Bronchial epithelial cell (primary cell): ENCODE data around the gene POLR2L. TPM values are rescaled to one million over a fixed set of nuclear protein-coding genes. Genes with fewer than 3 reads are reported as not detected.

Experiments used
- DNase-seq: peaks from one replicate; pipeline ENCODE4 v3.0.0-alpha.2; 2010; ENCODE audit warnings: low read depth
- FAIRE-seq: peaks from 2 replicates; lab custom pipeline; 2011; peaks lifted over from hg19 to GRCh38; lab: Jason Lieb, UNC
- H3K27me3 ChIP-seq: 2 replicates; pipeline ENCODE4 v1.5.1; 2011; ENCODE audit warnings: low read length; ENCODE audit not compliant: control insufficient read depth, insufficient read depth
- H3K36me3 ChIP-seq: 2 replicates; pipeline ENCODE4 v1.5.1; 2011; ENCODE audit warnings: low read length; ENCODE audit not compliant: control insufficient read depth, insufficient read depth
- H3K4me3 ChIP-seq: 2 replicates; pipeline ENCODE4 v1.5.1; 2011; ENCODE audit warnings: mild to moderate bottlenecking, low read depth, low read length, control low read depth
- total RNA-seq: library from RNA; depleted of rRNA; stranded (reverse); fragments of >200 nt; gene quantifications from 2 replicates; pipeline ENCODE4 v1.2.1, GENCODE V29; 2014
- TF ChIP-seq, protein P1 (sequence below): IDR thresholded peaks from 2 replicates; pipeline ENCODE4 v1.5.1; 2011; ENCODE audit warnings: mild to moderate bottlenecking, moderate library complexity, low read length, control low read depth, inconsistent platforms; ENCODE audit not compliant: insufficient read depth, severe bottlenecking

POLR2L gene
- total RNA-seq, 1 donor from 2014 or later, result 8.7 TPM

DNA sequence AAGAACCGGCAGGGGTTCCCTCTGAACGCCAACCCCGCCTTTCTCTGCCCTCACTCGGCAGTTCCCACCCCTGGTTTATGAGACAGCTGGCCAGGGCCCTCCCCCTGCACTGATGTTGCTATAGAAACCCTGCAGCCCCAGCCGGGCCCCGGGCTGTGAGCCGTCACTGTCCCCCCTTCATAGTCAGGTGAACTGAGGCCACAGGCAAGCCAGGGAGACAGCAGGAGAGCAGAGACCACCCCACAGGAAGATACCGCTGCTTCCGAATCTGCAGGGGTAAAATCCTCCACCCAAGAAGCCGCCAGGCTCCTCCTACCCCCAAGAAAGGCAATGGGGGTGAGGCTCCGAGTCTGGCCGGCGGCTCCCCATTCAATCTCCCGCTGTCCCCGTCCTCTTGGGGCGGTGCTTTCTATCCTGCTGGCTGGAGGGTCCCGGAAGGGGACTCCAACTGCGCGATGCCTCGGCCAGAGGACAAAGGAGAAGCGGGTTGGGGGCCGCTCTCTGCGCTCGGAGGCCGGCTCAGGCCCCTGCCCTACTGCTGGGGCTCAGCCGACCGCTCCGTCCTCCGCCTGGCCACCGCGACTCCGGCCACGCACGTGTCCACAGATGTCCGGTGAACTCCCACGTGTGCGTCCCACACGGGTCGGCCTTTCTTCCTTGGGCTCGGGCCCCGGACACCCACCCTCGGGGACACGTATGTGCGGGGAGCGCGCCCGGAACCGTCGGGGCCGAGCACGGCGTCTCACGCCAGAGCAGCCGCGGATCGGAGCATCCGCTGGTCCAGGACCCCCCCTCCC is 44.8 kb downstream of the POLR2L start:
- H3K36me3 ChIP-seq, result peaks cover 23% of the 10 kb centered on the region
- TF ChIP-seq, protein P1, sequence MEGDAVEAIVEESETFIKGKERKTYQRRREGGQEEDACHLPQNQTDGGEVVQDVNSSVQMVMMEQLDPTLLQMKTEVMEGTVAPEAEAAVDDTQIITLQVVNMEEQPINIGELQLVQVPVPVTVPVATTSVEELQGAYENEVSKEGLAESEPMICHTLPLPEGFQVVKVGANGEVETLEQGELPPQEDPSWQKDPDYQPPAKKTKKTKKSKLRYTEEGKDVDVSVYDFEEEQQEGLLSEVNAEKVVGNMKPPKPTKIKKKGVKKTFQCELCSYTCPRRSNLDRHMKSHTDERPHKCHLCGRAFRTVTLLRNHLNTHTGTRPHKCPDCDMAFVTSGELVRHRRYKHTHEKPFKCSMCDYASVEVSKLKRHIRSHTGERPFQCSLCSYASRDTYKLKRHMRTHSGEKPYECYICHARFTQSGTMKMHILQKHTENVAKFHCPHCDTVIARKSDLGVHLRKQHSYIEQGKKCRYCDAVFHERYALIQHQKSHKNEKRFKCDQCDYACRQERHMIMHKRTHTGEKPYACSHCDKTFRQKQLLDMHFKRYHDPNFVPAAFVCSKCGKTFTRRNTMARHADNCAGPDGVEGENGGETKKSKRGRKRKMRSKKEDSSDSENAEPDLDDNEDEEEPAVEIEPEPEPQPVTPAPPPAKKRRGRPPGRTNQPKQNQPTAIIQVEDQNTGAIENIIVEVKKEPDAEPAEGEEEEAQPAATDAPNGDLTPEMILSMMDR, result no peak
- FAIRE-seq (no peak), DNase-seq (peak; percentile 68)
- H3K27me3 ChIP-seq, result no peaks in the 10 kb centered on the region
- peak overlapping the region; percentile 97 for H3K4me3 ChIP-seq

DNA sequence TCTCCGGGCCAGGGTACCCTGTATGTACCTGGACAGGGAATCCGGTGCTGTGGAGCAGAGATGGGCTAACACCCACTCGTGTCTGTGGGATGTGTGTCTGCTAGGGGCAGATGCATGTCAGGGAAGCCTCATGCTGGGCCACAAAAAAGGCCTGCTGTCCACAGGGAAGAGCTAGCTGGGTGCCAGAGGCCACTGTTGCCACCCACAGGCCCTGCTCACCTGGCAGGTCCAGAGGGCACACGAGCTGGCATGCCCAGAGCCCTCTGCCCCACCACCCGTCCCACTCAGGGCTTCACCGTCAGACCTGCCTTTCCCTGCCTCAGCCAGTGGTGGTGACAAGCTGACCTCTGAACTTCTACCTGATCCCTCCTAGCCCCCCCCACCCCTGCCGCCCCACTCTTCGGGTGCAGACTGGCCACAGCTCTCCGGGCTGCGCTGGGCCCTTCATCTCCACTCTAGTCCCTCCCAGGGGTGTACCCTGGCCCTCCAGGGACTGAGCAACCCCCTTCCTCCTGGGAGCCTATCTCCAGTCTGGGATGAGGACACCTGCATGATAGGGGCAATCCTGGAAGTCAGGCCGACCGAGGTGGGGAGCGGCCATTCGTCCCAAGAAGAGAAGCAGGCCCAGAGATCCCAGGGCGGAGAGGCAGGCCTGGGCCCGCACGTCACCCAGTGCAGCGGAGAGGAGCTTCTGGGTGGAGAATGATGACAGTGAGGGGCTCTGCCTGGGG is 45.6 kb downstream of the POLR2L start:
- DNase-seq, result no peak
- H3K36me3 ChIP-seq, result peaks cover 18% of the 10 kb centered on the region
- TF ChIP-seq, protein P1, result no peak
- no peaks in the 10 kb centered on the region for H3K27me3 ChIP-seq
- no peak for FAIRE-seq
- H3K4me3 ChIP-seq, result peak overlapping the region; percentile 97

DNA sequence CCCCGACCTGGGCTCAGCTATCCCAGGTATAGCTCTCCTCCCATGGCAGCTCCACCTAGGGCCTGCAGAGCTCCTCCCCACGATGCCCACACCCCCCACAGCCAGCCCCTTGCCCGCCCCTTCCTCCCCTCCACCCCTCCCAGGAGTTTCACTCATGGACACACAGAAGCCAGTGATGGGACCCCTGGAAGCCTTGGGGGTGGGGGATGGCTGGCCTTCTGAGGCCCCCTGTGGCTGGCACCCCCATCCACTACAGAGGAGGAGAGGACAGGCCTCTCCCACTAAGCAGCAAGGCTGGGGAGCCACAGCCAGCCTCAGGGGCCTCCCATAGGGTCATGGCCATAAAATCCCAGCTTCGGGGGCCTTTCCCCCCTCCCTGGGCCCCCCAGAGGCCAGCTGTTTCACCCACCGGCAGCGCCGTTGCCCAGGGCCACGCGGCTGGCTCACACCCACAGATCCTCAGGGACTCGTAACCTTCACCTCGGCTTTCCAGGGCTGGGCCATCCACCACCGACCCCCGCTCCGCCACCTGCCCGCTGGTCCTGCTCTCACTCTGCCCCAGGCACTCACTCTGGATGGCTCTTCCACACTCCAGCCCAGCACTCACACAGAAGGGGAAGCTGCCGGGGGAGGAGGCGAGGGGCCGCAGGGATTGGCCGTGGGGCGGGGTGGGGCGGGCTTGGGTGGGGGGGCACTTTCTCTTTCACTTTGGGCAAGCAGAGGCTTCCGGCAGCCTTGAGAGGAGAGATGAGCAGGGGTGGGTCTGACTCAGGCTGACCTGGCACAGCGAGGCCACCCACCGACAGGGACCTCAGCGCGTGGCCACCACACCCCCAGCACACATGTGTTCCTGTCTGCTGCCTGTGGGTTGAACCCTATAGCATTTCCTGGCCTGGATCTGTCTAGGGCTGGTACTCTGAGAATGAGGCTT is 46.4 kb downstream of the POLR2L start:
- Histone ChIP-seq H3K4me3 (peak overlapping the region; percentile 97), H3K27me3 (no peaks in the 10 kb centered on the region), H3K36me3 (peaks cover 13% of the 10 kb centered on the region)
- TF ChIP-seq, protein P1, result no peak
- DNase-seq (peak; percentile 68), FAIRE-seq (no peak)

DNA sequence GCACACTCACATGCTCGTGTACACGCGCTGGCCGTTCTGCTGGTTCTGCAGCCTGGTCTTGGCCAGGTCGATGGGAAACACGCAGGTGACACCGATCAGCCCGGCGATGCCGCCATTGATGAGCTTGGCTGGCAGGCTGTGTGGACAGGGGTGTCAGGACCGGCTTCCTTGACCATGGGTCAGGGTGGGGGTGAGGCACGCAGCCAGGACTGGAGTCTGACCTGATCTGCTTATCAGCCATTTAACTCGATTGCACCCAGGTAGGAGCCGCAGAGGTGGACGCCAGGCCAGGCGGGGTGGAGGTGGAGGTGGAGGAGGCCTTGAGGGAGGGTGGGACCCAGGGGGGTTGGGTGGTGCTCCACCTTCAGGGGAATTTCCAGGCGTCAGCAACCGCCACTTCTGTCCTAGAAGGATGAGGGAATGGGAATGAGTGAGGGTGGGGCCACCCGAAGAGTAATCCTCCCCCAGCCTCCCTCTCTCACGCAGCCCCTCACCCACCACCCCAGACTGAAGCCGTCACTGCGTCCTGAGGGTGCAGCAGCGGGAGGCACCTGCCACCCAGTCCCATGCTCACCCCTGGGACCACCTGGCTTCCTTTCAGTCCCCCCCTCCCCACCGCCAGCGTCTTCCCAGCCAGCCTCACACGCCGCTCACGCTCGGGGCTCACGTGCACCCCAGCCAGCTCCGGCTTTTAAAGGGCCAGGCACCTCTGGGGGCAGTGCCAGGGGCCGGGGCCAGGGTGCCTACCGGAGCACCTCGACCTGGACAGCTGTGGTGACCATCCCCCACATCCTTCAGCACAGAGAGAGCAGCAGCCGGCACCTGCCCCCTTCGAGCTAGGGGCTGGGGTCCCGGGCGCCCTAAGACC is 47.3 kb downstream of the POLR2L start:
- no peaks in the 10 kb centered on the region for H3K27me3 ChIP-seq
- DNase-seq (no peak), FAIRE-seq (no peak)
- peak overlapping the region; percentile 97 for H3K4me3 ChIP-seq
- peaks cover 11% of the 10 kb centered on the region for H3K36me3 ChIP-seq
- TF ChIP-seq, protein P1, result no peak
